SK-N-SH (cell line): ENCODE results near the gene PGGHG. TPM values are rescaled to one million over a fixed set of nuclear protein-coding genes. Genes with fewer than 3 reads are reported as not detected.
"Not testable (repeated sequence)": the region's sequence is repeated elsewhere in the genome, so short reads cannot be mapped to it uniquely, and the experiment has no call there.

ENCODE experiments used
- CTCF ChIA-PET: fragments of 300-600, 350-600 bp; formaldehyde crosslinking; extraction: SDS; loops from one replicate; lab custom pipeline; 2021; lab: Yijun Ruan, JAX
- POLR2A ChIA-PET: fragments of 350-600 bp; sonication (Branson Sonifier 250); formaldehyde crosslinking; extraction: SDS; loops from one replicate; lab custom pipeline; 2020; ENCODE audit warnings: antibody characterized with exemption, inconsistent platforms; lab: Yijun Ruan, JAX
- DNase-seq: peaks from one replicate; pipeline ENCODE4 v3.0.0; 2012
- H2AFZ ChIP-seq: fragments of 200-600 bp; sonication (generic); 2 replicates; pipeline ENCODE4 v1.8.1; 2016; ENCODE audit warnings: antibody characterized with exemption, mild to moderate bottlenecking, low read depth
- H3F3A ChIP-seq: fragments of 200-600 bp; sonication (generic); replicated peaks from 2 replicates; pipeline ENCODE3; 2016; ENCODE audit warnings: antibody characterized with exemption, mild to moderate bottlenecking; ENCODE audit not compliant: insufficient read depth
- H3K27ac ChIP-seq, 2 experiments: fragments of 200-500 bp in 1 of 2; fragments of 200-600 bp in 1 of 2; sonication (Bioruptor generic) in 1 of 2; sonication (generic), shearing (Covaris generic) in 1 of 2; 2 replicates each; pipeline versions ENCODE4 v1.5.1 to v1.6.1; 2014 to 2016; ENCODE audit warnings: low read depth in 2 of 2, inconsistent platforms in 1 of 2, low read length in 1 of 2, mild to moderate bottlenecking in 1 of 2, mixed read lengths in 1 of 2
- H3K27me3 ChIP-seq: fragments of 200-600 bp; sonication (generic), shearing (Covaris generic); 2 replicates; pipeline ENCODE4 v1.6.1; 2016; ENCODE audit warnings: mixed run types; ENCODE audit not compliant: insufficient read depth
- H3K36me3 ChIP-seq, 2 experiments: fragments of 200-500 bp in 1 of 2; fragments of 200-600 bp in 1 of 2; sonication (Bioruptor generic) in 1 of 2; sonication (generic) in 1 of 2; replicated peaks in 1 of 2; 2 replicates each; pipeline versions ENCODE3 to v1.5.1; 2014 to 2016; ENCODE audit warnings: low read length in 1 of 2, mild to moderate bottlenecking in 1 of 2; ENCODE audit not compliant: insufficient read depth in 2 of 2, control insufficient read depth in 1 of 2
- H3K4me1 ChIP-seq, 2 experiments: fragments of 200-500 bp in 1 of 2; fragments of 200-600 bp in 1 of 2; sonication (Bioruptor generic) in 1 of 2; sonication (generic), shearing (Covaris generic) in 1 of 2; 2 replicates each; pipeline versions ENCODE4 v1.5.1 to v1.6.1; 2014 to 2016; ENCODE audit warnings: low read depth in 1 of 2, low read length in 1 of 2, mixed run types in 1 of 2; ENCODE audit not compliant: insufficient read depth in 2 of 2, control insufficient read depth in 1 of 2
- H3K4me2 ChIP-seq: fragments of 200-600 bp; sonication (generic), shearing (Covaris generic); 2 replicates; pipeline ENCODE4 v1.6.1; 2017; ENCODE audit warnings: mixed run types
- H3K4me3 ChIP-seq, 2 experiments: fragments of 200-500 bp in 1 of 2; fragments of 200-600 bp in 1 of 2; sonication (Bioruptor generic) in 1 of 2; sonication (generic), shearing (Covaris generic) in 1 of 2; 2 replicates each; pipeline versions ENCODE4 v1.5.1 to v1.8.1; 2014 to 2016; ENCODE audit warnings: low read depth in 2 of 2, inconsistent platforms in 1 of 2, low read length in 1 of 2, mild to moderate bottlenecking in 1 of 2, mixed read lengths in 1 of 2, moderate library complexity in 1 of 2
- H3K79me2 ChIP-seq: fragments of 200-600 bp; sonication (generic); 2 replicates; pipeline ENCODE4 v1.8.1; 2017; ENCODE audit warnings: mild to moderate bottlenecking; ENCODE audit not compliant: insufficient read depth
- H3K9ac ChIP-seq: fragments of 200-600 bp; sonication (generic); 2 replicates; pipeline ENCODE4 v1.6.1; 2017; ENCODE audit warnings: mixed run types
- H3K9me2 ChIP-seq: fragments of 200-600 bp; sonication (generic); 2 replicates; pipeline ENCODE4 v1.6.1; 2017; ENCODE audit warnings: mixed run types
- H3K9me3 ChIP-seq: fragments of 200-600 bp; sonication (generic); 2 replicates; pipeline ENCODE4 v1.6.1; 2017; ENCODE audit warnings: mixed run types, mild to moderate bottlenecking, moderate library complexity
- H4K20me1 ChIP-seq: fragments of 200-600 bp; sonication (generic); 2 replicates; pipeline ENCODE4 v1.6.1; 2017; ENCODE audit warnings: mild to moderate bottlenecking, mixed run types; ENCODE audit not compliant: insufficient read depth
- EZH2phosphoT487 ChIP-seq: fragments of 200-600 bp; sonication (generic); IDR thresholded peaks from 2 replicates; pipeline ENCODE4 v1.6.1; 2017; ENCODE audit warnings: low read depth, mixed run types, mild to moderate bottlenecking, antibody characterized with exemption, moderate library complexity, borderline replicate concordance
- GABPA ChIP-seq: IDR thresholded peaks from 2 replicates; pipeline ENCODE4 v1.4.0; 2012; ENCODE audit warnings: low read depth, mild to moderate bottlenecking
- IRF3 ChIP-seq: fragments of 150-350 bp; IDR thresholded peaks from 2 replicates; pipeline ENCODE4 v1.6.1; 2016; ENCODE audit warnings: mild to moderate bottlenecking, low read depth, low read length
- NFIC ChIP-seq: IDR thresholded peaks from 2 replicates; pipeline ENCODE4 v1.4.0; 2012; ENCODE audit warnings: borderline replicate concordance
- RCOR1 ChIP-seq: fragments of 150-350 bp; IDR thresholded peaks from 2 replicates; pipeline ENCODE4 v1.6.1; 2017; ENCODE audit warnings: antibody characterized with exemption, low read length
- WGBS: methylation state at CpG from one replicate; pipeline ENCODE4 v1.1.6; 2017; ENCODE audit warnings: low lambda C conversion rate; 5-methylcytosine and 5-hydroxymethylcytosine counted together
- polyA plus RNA-seq, 3 experiments: library from polyadenylated mRNA; depleted of rRNA; stranded (reverse); fragments of >200 nt; gene quantifications; 2 replicates each; pipeline ENCODE4 v1.2.3, GENCODE V29; 2012

PGGHG gene
- polyA plus RNA-seq, 1 of the 3 experiments (the other 2 are of a cell fraction): 19.9 TPM

GRCh38 chr11:313304-313786 lies 24.4 kb downstream of the PGGHG start:
- H3K9ac ChIP-seq: no peak overlapping the region
- DNase-seq: no peak
- no peaks in the 10 kb centered on the region for H3K9me3 ChIP-seq
- CTCF ChIA-PET: interaction anchor here (1.1 kb wide), 1 partner anchor 10 kb away, joined by 4 read pairs; no protein-coding TSS in a partner anchor
- H3K36me3 ChIP-seq: peaks cover 0 to 3% of the 10 kb centered on the region in 2 experiments
- H3K79me2 ChIP-seq: peaks cover 11% of the 10 kb centered on the region; the same call in 1 of the 2 replicates
- no peak overlapping the region for H3K4me2 ChIP-seq
- H2AFZ ChIP-seq: no peak overlapping the region
- no peak overlapping the region for H3K4me3 ChIP-seq
- TF ChIP-seq EZH2phosphoT487 (no peak), GABPA (no peak)
- WGBS: 91% methylated on average over 5 of the region's 8 CpGs
- H3K27ac ChIP-seq: no peak overlapping the region
- H3K4me1 ChIP-seq: peaks cover 2 to 15% of the 10 kb centered on the region in 2 experiments; a peak in 2 of 4 replicates
- H3F3A ChIP-seq: peaks cover 13% of the 10 kb centered on the region
- POLR2A ChIA-PET: no interaction called here
- H3K27me3 ChIP-seq: no peaks in the 10 kb centered on the region
- no peaks in the 10 kb centered on the region for H4K20me1 ChIP-seq
- H3K9me2 ChIP-seq: no peaks in the 10 kb centered on the region

- peaks cover 0 to 3% of the 10 kb centered on the region in 2 experiments for H3K36me3 ChIP-seq
- no peaks in the 10 kb centered on the region for H3K27me3 ChIP-seq
- no peak for DNase-seq
- H3K9me2 ChIP-seq: no peaks in the 10 kb centered on the region
- peaks cover 2 to 15% of the 10 kb centered on the region in 2 experiments; a peak in 2 of 4 replicates for H3K4me1 ChIP-seq
- CTCF ChIA-PET: no interaction called here
- no peak within 1 kb of the TSS for H3K4me3 ChIP-seq
- peaks cover 11% of the 10 kb centered on the region; the same call in 1 of the 2 replicates for H3K79me2 ChIP-seq
- H3K9me3 ChIP-seq: no peaks in the 10 kb centered on the region
- POLR2A ChIA-PET: no interaction called here
- no peak within 1 kb of the TSS for H3K9ac ChIP-seq
- H3K4me2 ChIP-seq: no peak within 1 kb of the TSS
- 89% methylated on average over 18 of the region's 18 CpGs for WGBS
- TF ChIP-seq RCOR1 (no peak), IRF3 (no peak), NFIC (no peak)
- no peak within 1 kb of the TSS for H3K27ac ChIP-seq
- peaks cover 13% of the 10 kb centered on the region for H3F3A ChIP-seq
- no peaks in the 10 kb centered on the region for H4K20me1 ChIP-seq
- no peak within 1 kb of the TSS for H2AFZ ChIP-seq
Observed at GRCh38 chr11:313787-314553, 25.0 kb downstream of the PGGHG start, which contains the start of gene IFITM1. Gene IFITM1, plus strand, starts transcription at chr11:314040. Its CDS starts 131 bp downstream, at chr11:314171.

- DNase-seq, H3K9ac ChIP-seq, H3K36me3 ChIP-seq, H3K9me2 ChIP-seq, H3K4me2 ChIP-seq, H4K20me1 ChIP-seq, POLR2A ChIA-PET, H3K9me3 ChIP-seq, H3K27me3 ChIP-seq, CTCF ChIA-PET, H3K4me3 ChIP-seq, H3F3A ChIP-seq, H3K27ac ChIP-seq, H2AFZ ChIP-seq, H3K79me2 ChIP-seq: not testable (repeated sequence)
- WGBS: 56% methylated on average over 2 of the region's 6 CpGs
- H3K4me1 ChIP-seq: peaks cover 4 to 12% of the 10 kb centered on the region in 2 experiments; a peak in 2 of 4 replicates
Observed at GRCh38 chr11:314554-314875, 25.6 kb downstream of the PGGHG start.
